K562 (cell line): Measurements from ENCODE around the gene ETS1. TPM values are rescaled to one million over a fixed set of nuclear protein-coding genes. Genes with fewer than 3 reads are reported as not detected.
A peak's percentile ranks its signal among the peaks of the same experiment; 100 is the strongest.

Experiments
- ATAC-seq: fragments of 200-7000 bp; cut with Tn5 transposase; 3 replicates; pipeline ENCODE4 v1.9.1; 2020; ENCODE audit warnings: moderate library complexity
- BruUV-seq: library from RNA; stranded (reverse); fragments of 400-500 nt; replicated peaks from 2 replicates; lab custom pipeline; 2021; lab: Mats Ljungman, UMichigan
- CTCF ChIA-PET: fragments of 300-600 bp; formaldehyde crosslinking; extraction: SDS; loops from one replicate; lab custom pipeline; 2021; ENCODE audit warnings: low intra/inter-chr PET ratio; lab: Yijun Ruan, JAX
- POLR2A ChIA-PET: fragments of 300-600, 350-650 bp; sonication (Branson Sonifier 250); formaldehyde crosslinking; extraction: SDS; loops from one replicate; lab custom pipeline; 2021; ENCODE audit warnings: antibody characterized with exemption, inconsistent platforms; lab: Yijun Ruan, JAX
- DNase-seq, 4 experiments: peaks; one replicate each; pipeline versions ENCODE4 v3.0.0 to v3.0.0-alpha.2; 2011 to 2018; ENCODE audit warnings: low spot score in 3 of 4, mixed read lengths in 3 of 4; ENCODE audit errors: extremely low read depth in 1 of 4
- FAIRE-seq: peaks from 2 replicates; lab custom pipeline; 2011; peaks lifted over from hg19 to GRCh38; lab: Jason Lieb, UNC
- H2AFZ ChIP-seq: 2 replicates; pipeline ENCODE4 v1.6.0; 2011; ENCODE audit warnings: low read depth, low read length, control low read depth, inconsistent platforms
- H3K27ac ChIP-seq: fragments of 200-600 bp; 3 replicates; pipeline ENCODE4 v1.8.0; 2011; ENCODE audit warnings: low read depth, mild to moderate bottlenecking, control low read depth, inconsistent platforms, low read length, moderate library complexity, mixed read lengths; ENCODE audit errors: extremely low read depth
- H3K27me3 ChIP-seq, 2 experiments: fragments of 300-600 bp in 1 of 2; 2 replicates in 1 of 2; 3 replicates in 1 of 2; pipeline versions ENCODE4 v1.6.0 to v1.8.0; 2011; ENCODE audit warnings: inconsistent platforms in 2 of 2, low read length in 2 of 2, mild to moderate bottlenecking in 1 of 2, mixed read lengths in 1 of 2, moderate library complexity in 1 of 2; ENCODE audit not compliant: control insufficient read depth in 2 of 2, insufficient read depth in 2 of 2
- H3K36me3 ChIP-seq: fragments of 300-600 bp; 3 replicates; pipeline ENCODE4 v1.8.0; 2011; ENCODE audit warnings: mild to moderate bottlenecking, low read length, inconsistent platforms; ENCODE audit not compliant: control insufficient read depth, insufficient read depth
- H3K4me1 ChIP-seq, 2 experiments: fragments of 200-600 bp in 1 of 2; replicated peaks in 1 of 2; 2 replicates in 1 of 2; 3 replicates in 1 of 2; pipeline versions ENCODE4 v1.5.1 to v1.8.0; 2011; ENCODE audit warnings: inconsistent platforms in 2 of 2, low read length in 2 of 2, mild to moderate bottlenecking in 1 of 2, mixed read lengths in 1 of 2, moderate library complexity in 1 of 2; ENCODE audit not compliant: control insufficient read depth in 2 of 2, insufficient read depth in 2 of 2
- H3K4me2 ChIP-seq: 2 replicates; pipeline ENCODE4 v1.6.1; 2011; ENCODE audit warnings: low read length, control low read depth, inconsistent platforms, mixed read lengths; ENCODE audit not compliant: insufficient read depth
- H3K4me3 ChIP-seq: fragments of 200-600 bp; sonication (generic), shearing (Covaris generic); 2 replicates; pipeline ENCODE4 v1.5.1; 2016; ENCODE audit warnings: control low read depth, inconsistent platforms
- H3K79me2 ChIP-seq: fragments of 200-600 bp; 3 replicates; pipeline ENCODE4 v1.8.0; 2011; ENCODE audit warnings: low read length, inconsistent platforms; ENCODE audit not compliant: control insufficient read depth, insufficient read depth
- H3K9ac ChIP-seq, 2 experiments: 2 replicates each; pipeline versions ENCODE4 v1.6.0 to v1.6.1; 2011; ENCODE audit warnings: low read depth in 2 of 2, low read length in 2 of 2, control low read depth in 1 of 2, inconsistent platforms in 1 of 2, mild to moderate bottlenecking in 1 of 2, mixed read lengths in 1 of 2; ENCODE audit not compliant: insufficient read depth in 1 of 2
- H3K9me1 ChIP-seq: one replicate; pipeline ENCODE4 v1.6.0; 2011; ENCODE audit warnings: inconsistent platforms, mild to moderate bottlenecking, low read length, moderate library complexity; ENCODE audit not compliant: control insufficient read depth, insufficient read depth
- H3K9me3 ChIP-seq: replicated peaks from 2 replicates; pipeline ENCODE4 v1.5.1; 2011; ENCODE audit warnings: low read depth, low read length, inconsistent platforms; ENCODE audit not compliant: control insufficient read depth, insufficient read depth
- H4K20me1 ChIP-seq: replicated peaks from 2 replicates; pipeline ENCODE4 v1.6.1; 2011; ENCODE audit warnings: low read length, inconsistent platforms, mixed read lengths; ENCODE audit not compliant: control insufficient read depth, insufficient read depth
- WGBS: fragments of 100-300 bp; shearing (Covaris generic); methylation state at CpG from one replicate; pipeline ENCODE4 v1.1.6; 2016; ENCODE audit warnings: low coverage, mixed read lengths; ENCODE audit not compliant: insufficient coverage; ENCODE audit errors: missing lambda C conversion rate; 5-methylcytosine and 5-hydroxymethylcytosine counted together
- in situ Hi-C: fragments of 300-500 bp; cut with MboI; formaldehyde crosslinking; loops from 4 replicates; pipeline ENCODE4 v1.15.0; 2018; ENCODE audit warnings: inconsistent platforms, mixed read lengths
- intact Hi-C: fragments of 100-400 bp; cut with micrococcal nuclease; formaldehyde crosslinking; loops from 2 replicates; pipeline ENCODE4 v1.14.2; 2022
- polyA plus RNA-seq, 8 experiments: library from polyadenylated mRNA; depleted of rRNA in 4 of 8; stranded (reverse) in 5 of 8; unstranded in 3 of 8; fragments of >200 nt; fragmentation: Nextera tagmentation in 2 of 8; fragmentation: Illumina TruSeq in 1 of 8; extraction: Ambion mirVana in 2 of 8; extraction: Trizol in 1 of 8; gene quantifications; 2 replicates each; pipeline versions ENCODE4 v1.2.1 to v1.2.3, GENCODE V29; 2011 to 2014; ENCODE audit warnings: inconsistent platforms in 1 of 8, missing spikeins in 1 of 8
- total RNA-seq, 7 experiments: library from RNA; depleted of rRNA in 6 of 7; stranded (reverse); fragments of >200 nt in 6 of 7; fragmentation: Illumina TruSeq in 2 of 7; extraction: Trizol in 2 of 7; gene quantifications; 2 replicates each; pipeline versions ENCODE4 v1.2.1 to v1.2.3, GENCODE V29; 2011 to 2021; ENCODE audit warnings: low replicate concordance in 1 of 7
- TF ChIP-seq, protein P1 (sequence below): fragments of 450-650 bp; IDR thresholded peaks from 2 replicates; pipeline ENCODE4 v1.6.1; 2016; ENCODE audit warnings: mild to moderate bottlenecking, moderate library complexity
- TF ChIP-seq, protein P2 (sequence below): IDR thresholded peaks from 2 replicates; pipeline ENCODE4 v1.6.1; 2016; ENCODE audit warnings: missing genetic modification characterization, missing compliant biosample characterization

ETS1 gene
- total and polyA plus RNA-seq, 9 of the 15 experiments (the other 6 are each of a cell fraction or from before 2014, with no cell fraction given) = 0.04 to 1.4 (median 0.23) TPM

DNA sequence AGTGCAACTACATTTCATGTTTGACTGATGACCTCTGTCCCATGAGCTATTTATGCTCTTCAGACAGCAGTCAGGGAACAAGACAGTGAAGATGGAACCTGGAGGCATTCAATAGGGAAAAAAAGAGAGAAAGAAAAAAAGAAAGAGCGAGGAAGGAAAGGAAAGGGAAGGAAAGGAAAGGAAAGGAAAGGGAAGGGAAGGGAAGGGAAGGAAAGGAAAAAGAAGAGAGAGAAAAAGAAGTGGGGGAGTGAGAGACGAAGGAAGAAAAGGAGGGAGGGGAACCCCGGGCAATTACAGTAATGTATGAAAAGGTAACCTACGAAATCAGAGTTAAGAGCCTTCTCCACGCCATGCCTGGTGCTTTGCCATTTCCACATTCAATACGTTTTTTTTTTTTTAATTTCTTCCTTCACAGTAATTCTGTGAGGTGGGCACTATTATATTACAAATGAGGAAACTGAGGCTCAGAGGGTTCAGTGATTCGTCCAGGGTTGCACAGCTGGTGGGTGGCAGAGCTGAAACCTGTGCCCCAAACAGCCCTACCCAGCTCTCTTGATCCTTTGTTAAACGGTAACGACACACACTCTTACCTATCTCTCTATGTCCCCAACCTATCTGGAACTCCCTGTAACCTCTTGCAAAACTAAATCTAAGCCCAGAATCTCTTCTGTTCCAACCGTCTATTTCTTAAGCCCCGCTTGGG, 39.3 kb downstream of the ETS1 start:
- Histone ChIP-seq H3K36me3 (no peaks in the 10 kb centered on the region), H3K27me3 (peaks cover 0 to 8% of the 10 kb centered on the region in 2 experiments; a peak in 2 of 5 replicates), H2AFZ (no peak overlapping the region), H3K4me3 (no peak overlapping the region), H3K9me3 (no peaks in the 10 kb centered on the region), H3K27ac (no peak overlapping the region), H3K4me1 (peaks cover 0 to 4% of the 10 kb centered on the region in 2 experiments; a peak in 3 of 5 replicates), H3K4me2 (no peak overlapping the region), H3K9me1 (no peaks in the 10 kb centered on the region), H4K20me1 (no peaks in the 10 kb centered on the region), H3K9ac (no peak overlapping the region), H3K79me2 (no peaks in the 10 kb centered on the region)
- ChIA-PET CTCF (no interaction called here), POLR2A (interaction anchor here (1.0 kb wide), 1 partner anchor 14 kb away, joined by 3 read pairs; no protein-coding TSS in a partner anchor)
- ATAC-seq (no peak), FAIRE-seq (no peak), DNase-seq (no peak)
- BruUV-seq = no TSS peak
- WGBS = 5% methylated on average over 10 of the region's 11 CpGs
- TF ChIP-seq, protein P1, sequence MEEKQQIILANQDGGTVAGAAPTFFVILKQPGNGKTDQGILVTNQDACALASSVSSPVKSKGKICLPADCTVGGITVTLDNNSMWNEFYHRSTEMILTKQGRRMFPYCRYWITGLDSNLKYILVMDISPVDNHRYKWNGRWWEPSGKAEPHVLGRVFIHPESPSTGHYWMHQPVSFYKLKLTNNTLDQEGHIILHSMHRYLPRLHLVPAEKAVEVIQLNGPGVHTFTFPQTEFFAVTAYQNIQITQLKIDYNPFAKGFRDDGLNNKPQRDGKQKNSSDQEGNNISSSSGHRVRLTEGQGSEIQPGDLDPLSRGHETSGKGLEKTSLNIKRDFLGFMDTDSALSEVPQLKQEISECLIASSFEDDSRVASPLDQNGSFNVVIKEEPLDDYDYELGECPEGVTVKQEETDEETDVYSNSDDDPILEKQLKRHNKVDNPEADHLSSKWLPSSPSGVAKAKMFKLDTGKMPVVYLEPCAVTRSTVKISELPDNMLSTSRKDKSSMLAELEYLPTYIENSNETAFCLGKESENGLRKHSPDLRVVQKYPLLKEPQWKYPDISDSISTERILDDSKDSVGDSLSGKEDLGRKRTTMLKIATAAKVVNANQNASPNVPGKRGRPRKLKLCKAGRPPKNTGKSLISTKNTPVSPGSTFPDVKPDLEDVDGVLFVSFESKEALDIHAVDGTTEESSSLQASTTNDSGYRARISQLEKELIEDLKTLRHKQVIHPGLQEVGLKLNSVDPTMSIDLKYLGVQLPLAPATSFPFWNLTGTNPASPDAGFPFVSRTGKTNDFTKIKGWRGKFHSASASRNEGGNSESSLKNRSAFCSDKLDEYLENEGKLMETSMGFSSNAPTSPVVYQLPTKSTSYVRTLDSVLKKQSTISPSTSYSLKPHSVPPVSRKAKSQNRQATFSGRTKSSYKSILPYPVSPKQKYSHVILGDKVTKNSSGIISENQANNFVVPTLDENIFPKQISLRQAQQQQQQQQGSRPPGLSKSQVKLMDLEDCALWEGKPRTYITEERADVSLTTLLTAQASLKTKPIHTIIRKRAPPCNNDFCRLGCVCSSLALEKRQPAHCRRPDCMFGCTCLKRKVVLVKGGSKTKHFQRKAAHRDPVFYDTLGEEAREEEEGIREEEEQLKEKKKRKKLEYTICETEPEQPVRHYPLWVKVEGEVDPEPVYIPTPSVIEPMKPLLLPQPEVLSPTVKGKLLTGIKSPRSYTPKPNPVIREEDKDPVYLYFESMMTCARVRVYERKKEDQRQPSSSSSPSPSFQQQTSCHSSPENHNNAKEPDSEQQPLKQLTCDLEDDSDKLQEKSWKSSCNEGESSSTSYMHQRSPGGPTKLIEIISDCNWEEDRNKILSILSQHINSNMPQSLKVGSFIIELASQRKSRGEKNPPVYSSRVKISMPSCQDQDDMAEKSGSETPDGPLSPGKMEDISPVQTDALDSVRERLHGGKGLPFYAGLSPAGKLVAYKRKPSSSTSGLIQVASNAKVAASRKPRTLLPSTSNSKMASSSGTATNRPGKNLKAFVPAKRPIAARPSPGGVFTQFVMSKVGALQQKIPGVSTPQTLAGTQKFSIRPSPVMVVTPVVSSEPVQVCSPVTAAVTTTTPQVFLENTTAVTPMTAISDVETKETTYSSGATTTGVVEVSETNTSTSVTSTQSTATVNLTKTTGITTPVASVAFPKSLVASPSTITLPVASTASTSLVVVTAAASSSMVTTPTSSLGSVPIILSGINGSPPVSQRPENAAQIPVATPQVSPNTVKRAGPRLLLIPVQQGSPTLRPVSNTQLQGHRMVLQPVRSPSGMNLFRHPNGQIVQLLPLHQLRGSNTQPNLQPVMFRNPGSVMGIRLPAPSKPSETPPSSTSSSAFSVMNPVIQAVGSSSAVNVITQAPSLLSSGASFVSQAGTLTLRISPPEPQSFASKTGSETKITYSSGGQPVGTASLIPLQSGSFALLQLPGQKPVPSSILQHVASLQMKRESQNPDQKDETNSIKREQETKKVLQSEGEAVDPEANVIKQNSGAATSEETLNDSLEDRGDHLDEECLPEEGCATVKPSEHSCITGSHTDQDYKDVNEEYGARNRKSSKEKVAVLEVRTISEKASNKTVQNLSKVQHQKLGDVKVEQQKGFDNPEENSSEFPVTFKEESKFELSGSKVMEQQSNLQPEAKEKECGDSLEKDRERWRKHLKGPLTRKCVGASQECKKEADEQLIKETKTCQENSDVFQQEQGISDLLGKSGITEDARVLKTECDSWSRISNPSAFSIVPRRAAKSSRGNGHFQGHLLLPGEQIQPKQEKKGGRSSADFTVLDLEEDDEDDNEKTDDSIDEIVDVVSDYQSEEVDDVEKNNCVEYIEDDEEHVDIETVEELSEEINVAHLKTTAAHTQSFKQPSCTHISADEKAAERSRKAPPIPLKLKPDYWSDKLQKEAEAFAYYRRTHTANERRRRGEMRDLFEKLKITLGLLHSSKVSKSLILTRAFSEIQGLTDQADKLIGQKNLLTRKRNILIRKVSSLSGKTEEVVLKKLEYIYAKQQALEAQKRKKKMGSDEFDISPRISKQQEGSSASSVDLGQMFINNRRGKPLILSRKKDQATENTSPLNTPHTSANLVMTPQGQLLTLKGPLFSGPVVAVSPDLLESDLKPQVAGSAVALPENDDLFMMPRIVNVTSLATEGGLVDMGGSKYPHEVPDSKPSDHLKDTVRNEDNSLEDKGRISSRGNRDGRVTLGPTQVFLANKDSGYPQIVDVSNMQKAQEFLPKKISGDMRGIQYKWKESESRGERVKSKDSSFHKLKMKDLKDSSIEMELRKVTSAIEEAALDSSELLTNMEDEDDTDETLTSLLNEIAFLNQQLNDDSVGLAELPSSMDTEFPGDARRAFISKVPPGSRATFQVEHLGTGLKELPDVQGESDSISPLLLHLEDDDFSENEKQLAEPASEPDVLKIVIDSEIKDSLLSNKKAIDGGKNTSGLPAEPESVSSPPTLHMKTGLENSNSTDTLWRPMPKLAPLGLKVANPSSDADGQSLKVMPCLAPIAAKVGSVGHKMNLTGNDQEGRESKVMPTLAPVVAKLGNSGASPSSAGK = no peak
- TF ChIP-seq, protein P2, sequence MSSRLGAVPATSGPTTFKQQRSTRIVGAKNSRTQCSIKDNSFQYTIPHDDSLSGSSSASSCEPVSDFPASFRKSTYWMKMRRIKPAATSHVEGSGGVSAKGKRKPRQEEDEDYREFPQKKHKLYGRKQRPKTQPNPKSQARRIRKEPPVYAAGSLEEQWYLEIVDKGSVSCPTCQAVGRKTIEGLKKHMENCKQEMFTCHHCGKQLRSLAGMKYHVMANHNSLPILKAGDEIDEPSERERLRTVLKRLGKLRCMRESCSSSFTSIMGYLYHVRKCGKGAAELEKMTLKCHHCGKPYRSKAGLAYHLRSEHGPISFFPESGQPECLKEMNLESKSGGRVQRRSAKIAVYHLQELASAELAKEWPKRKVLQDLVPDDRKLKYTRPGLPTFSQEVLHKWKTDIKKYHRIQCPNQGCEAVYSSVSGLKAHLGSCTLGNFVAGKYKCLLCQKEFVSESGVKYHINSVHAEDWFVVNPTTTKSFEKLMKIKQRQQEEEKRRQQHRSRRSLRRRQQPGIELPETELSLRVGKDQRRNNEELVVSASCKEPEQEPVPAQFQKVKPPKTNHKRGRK (tag) = peak; percentile 89
- intact Hi-C loops = no loop called here
- in situ Hi-C loops = no loop called here
